Measurements from ENCODE around the gene SLC4A7. TPM values are rescaled to one million over a fixed set of nuclear protein-coding genes. Genes with fewer than 3 reads are reported as not detected.

SLC4A7 gene
- total and polyA plus RNA-seq, 2 donors (not counting 1 experiment from before 2014, with no cell fraction given), result 9.4 to 46.9 TPM

DNA sequence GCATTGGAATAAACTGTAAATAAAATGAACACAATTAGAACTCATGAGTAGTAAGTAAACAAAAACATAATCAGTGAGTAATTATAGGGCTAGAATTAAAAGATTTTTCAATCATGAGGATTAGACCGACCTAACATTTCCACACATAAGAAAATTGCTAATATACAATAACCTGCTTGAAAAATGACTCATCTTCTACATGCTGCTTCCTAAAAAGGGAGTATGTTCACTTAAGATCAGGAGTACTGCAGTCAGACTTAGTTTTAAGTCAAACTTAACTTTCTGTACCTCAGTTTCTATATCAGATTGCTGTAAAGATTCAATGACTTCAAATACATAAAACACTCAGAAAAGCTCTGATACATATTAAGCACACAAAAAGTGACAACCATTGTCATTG lies 92.4 kb downstream of the SLC4A7 start:
- Histone ChIP-seq H3K79me2 (ENCODE audit: control insufficient read depth, insufficient read depth, low read length) (no peaks in the 10 kb centered on the region), H3K9ac (ENCODE audit: low read length) (no peak overlapping the region), H4K20me1 (ENCODE audit: control insufficient read depth, insufficient read depth, low read length, poor library complexity, severe bottlenecking) (no peaks in the 10 kb centered on the region), H3K4me2 (replicated peaks; ENCODE audit: low read depth, low read length, poor library complexity, severe bottlenecking) (no peak overlapping the region), H3K27ac (ENCODE audit: low read length in 2 of 2) (no peak overlapping the region), H3K36me3 (replicated peaks in 1 of 2; ENCODE audit: control extremely low read depth in 1 of 2, control insufficient read depth in 1 of 2, extremely low read depth in 1 of 2, insufficient read depth in 2 of 2, low read length in 1 of 2) (peaks cover 14 to 44% of the 10 kb centered on the region in 2 experiments), H3K9me3 (ENCODE audit: control extremely low read depth in 1 of 3, control insufficient read depth in 2 of 3, insufficient read depth in 1 of 3, low read length in 2 of 3) (no peaks in the 10 kb centered on the region), H3K27me3 (replicated peaks in 1 of 4; ENCODE audit: control extremely low read depth in 1 of 4, control insufficient read depth in 3 of 4, insufficient read depth in 4 of 4, low read length in 3 of 4) (no peaks in the 10 kb centered on the region), H2AFZ (ENCODE audit: insufficient read depth, low read depth, low read length, poor library complexity, severe bottlenecking) (no peak overlapping the region), H3K4me3 (ENCODE audit: control extremely low read depth in 1 of 5, extremely low read depth in 1 of 5, insufficient read depth in 1 of 5, low read depth in 2 of 5, low read length in 4 of 5) (no peak overlapping the region), H3K4me1 (ENCODE audit: control insufficient read depth in 2 of 2, insufficient read depth in 2 of 2, low read length in 2 of 2) (no peaks in the 10 kb centered on the region)
- H3K4me1 Mint-ChIP-seq, result no peaks in the 10 kb centered on the region
- no peaks in the 10 kb centered on the region for H3K27me3 Mint-ChIP-seq
- H3K4me3 Mint-ChIP-seq, result no peak overlapping the region
- no peak for DNase-seq
- ChIA-PET POLR2A (no interaction called here), CTCF (no interaction called here)
- no CpG with 5 or more reads among the region's 1 CpG for WGBS (ENCODE audit: insufficient coverage)
- intact Hi-C loops (cut with micrococcal nuclease), result no loop called here
- H3K9me3 Mint-ChIP-seq (ENCODE audit: insufficient read depth), result no peaks in the 10 kb centered on the region
- TF ChIP-seq EZH2 (IDR thresholded peaks at IDR 0.05; ENCODE audit: borderline replicate concordance, insufficient read depth, low read depth, low read length, poor library complexity, severe bottlenecking), result no peak
- TF ChIP-seq, protein P1, sequence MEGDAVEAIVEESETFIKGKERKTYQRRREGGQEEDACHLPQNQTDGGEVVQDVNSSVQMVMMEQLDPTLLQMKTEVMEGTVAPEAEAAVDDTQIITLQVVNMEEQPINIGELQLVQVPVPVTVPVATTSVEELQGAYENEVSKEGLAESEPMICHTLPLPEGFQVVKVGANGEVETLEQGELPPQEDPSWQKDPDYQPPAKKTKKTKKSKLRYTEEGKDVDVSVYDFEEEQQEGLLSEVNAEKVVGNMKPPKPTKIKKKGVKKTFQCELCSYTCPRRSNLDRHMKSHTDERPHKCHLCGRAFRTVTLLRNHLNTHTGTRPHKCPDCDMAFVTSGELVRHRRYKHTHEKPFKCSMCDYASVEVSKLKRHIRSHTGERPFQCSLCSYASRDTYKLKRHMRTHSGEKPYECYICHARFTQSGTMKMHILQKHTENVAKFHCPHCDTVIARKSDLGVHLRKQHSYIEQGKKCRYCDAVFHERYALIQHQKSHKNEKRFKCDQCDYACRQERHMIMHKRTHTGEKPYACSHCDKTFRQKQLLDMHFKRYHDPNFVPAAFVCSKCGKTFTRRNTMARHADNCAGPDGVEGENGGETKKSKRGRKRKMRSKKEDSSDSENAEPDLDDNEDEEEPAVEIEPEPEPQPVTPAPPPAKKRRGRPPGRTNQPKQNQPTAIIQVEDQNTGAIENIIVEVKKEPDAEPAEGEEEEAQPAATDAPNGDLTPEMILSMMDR (IDR thresholded peaks at IDR 0.05), result no peak
- no peak overlapping the region for H3K27ac Mint-ChIP-seq
- no peak for ATAC-seq (ENCODE audit: low read depth)

GRCh38 chr3:27387625-27388024 lies 96.6 kb downstream of the SLC4A7 start:
- H3K27ac Mint-ChIP-seq, result no peak overlapping the region
- Histone ChIP-seq H2AFZ (ENCODE audit: insufficient read depth, low read depth, low read length, poor library complexity, severe bottlenecking) (no peak overlapping the region), H3K27ac (ENCODE audit: low read length in 2 of 2) (no peak overlapping the region), H4K20me1 (ENCODE audit: control insufficient read depth, insufficient read depth, low read length, poor library complexity, severe bottlenecking) (no peaks in the 10 kb centered on the region), H3K36me3 (replicated peaks in 1 of 2; ENCODE audit: control extremely low read depth in 1 of 2, control insufficient read depth in 1 of 2, extremely low read depth in 1 of 2, insufficient read depth in 2 of 2, low read length in 1 of 2) (peaks cover 7 to 47% of the 10 kb centered on the region in 2 experiments), H3K27me3 (replicated peaks in 1 of 4; ENCODE audit: control extremely low read depth in 1 of 4, control insufficient read depth in 3 of 4, insufficient read depth in 4 of 4, low read length in 3 of 4) (no peaks in the 10 kb centered on the region), H3K9me3 (ENCODE audit: control extremely low read depth in 1 of 3, control insufficient read depth in 2 of 3, insufficient read depth in 1 of 3, low read length in 2 of 3) (no peaks in the 10 kb centered on the region), H3K4me1 (ENCODE audit: control insufficient read depth in 2 of 2, insufficient read depth in 2 of 2, low read length in 2 of 2) (no peaks in the 10 kb centered on the region), H3K79me2 (ENCODE audit: control insufficient read depth, insufficient read depth, low read length) (no peaks in the 10 kb centered on the region), H3K4me3 (ENCODE audit: control extremely low read depth in 1 of 5, extremely low read depth in 1 of 5, insufficient read depth in 1 of 5, low read depth in 2 of 5, low read length in 4 of 5) (no peak overlapping the region), H3K4me2 (replicated peaks; ENCODE audit: low read depth, low read length, poor library complexity, severe bottlenecking) (no peak overlapping the region), H3K9ac (ENCODE audit: low read length) (no peak overlapping the region)
- no peak for DNase-seq
- ChIA-PET POLR2A (no interaction called here), CTCF (no interaction called here)
- TF ChIP-seq, protein P1 (IDR thresholded peaks at IDR 0.05), result no peak
- TF ChIP-seq EZH2 (IDR thresholded peaks at IDR 0.05; ENCODE audit: borderline replicate concordance, insufficient read depth, low read depth, low read length, poor library complexity, severe bottlenecking), result no peak
- WGBS (ENCODE audit: insufficient coverage), result no CpG with 5 or more reads among the region's 1 CpG
- intact Hi-C loops (cut with micrococcal nuclease), result no loop called here
- no peaks in the 10 kb centered on the region for H3K9me3 Mint-ChIP-seq (ENCODE audit: insufficient read depth)
- H3K27me3 Mint-ChIP-seq, result no peaks in the 10 kb centered on the region
- ATAC-seq (ENCODE audit: low read depth), result no peak
- no peak overlapping the region for H3K4me3 Mint-ChIP-seq
- no peaks in the 10 kb centered on the region for H3K4me1 Mint-ChIP-seq
